Cortex of kidney (tissue), 1 donor: ENCODE measurements around the gene S100PBP.

Source experiments
- DNase-seq: peaks from one replicate; lab custom pipeline; 2025; lab: John Stamatoyannopoulos, UW

The S100PBP gene

DNA sequence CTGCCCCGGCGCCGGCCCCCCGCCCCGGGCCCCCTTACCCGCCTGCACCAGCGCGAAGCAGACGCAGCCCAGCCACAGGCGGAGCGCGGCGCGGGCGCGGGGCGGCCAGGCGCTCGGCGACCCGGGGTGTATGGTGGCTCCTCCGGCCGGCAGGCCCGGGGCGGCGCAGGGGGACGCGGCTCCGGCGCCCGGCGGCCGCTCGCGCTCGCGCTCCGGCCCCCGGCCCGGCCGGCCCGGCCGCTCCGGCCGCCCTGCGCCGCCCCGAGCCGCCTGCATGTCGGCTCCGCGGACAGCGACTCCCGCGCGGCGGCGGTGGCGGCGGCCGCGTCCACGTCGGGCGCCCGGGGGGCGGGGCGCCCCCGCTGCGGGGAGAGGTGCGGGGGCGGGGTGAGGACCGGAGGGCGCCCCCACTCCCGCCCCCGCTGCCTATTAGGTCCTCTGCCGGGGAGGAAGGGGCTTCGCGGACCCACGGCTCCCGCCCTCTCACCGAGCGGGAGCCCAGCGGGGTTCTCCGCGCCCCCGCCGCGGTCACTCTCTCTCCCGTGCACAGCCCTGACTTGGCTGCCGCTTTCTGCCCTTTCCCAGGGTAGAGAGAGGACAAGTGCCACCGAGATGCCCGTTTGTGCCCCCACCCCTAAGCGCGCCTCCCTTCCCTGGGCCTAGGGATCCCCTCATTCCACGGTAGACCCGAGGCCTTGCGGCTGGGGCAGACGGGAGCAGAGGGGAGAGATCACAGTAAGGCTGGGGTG is 53.3 kb downstream of the S100PBP start, which contains the start of gene FNDC5:
FNDC5 (minus strand) TSS at position 298 of the 749 bp plus-strand sequence.
- DNase-seq: no peak

DNA sequence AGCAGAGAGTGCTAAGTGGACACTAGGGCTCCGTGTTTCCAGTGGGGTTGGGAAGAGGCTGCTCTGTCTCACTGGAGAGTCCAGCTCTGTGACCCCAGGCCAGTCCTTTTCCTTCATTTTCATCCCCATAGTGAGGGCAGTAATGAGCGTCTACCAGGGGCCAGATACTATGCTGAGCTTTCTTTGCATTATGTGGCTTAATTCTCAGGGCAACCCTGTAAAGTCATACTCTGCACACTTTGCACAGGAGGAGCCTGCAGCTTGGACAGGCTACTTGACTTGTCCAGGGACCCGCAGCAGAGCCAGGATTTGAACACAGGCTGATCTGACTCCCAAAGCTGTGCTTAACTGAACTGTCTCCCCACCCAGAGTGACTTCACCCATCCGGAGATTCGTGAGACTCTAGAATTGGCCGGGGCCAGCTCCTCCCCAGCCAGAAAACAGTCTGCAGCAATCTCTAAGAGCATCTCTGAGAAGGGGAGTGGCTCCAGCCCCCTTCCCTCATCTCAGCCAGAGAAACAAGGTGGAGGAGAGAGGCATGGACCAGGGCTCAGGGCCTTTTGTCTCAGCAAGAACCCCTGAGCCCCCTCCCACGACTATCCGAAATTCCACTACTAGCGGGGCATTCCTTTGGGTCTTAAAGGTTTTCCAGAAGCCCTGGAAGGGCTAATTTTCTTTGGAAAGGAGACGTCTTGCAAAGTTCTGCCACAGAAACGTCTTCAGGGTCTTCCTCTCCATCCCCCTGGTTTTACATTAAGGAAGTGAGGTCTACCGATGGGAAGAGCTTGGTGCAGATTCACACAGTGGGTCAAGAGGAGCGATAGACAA is 54.1 kb downstream of the S100PBP start:
- DNase-seq: no peak

DNA sequence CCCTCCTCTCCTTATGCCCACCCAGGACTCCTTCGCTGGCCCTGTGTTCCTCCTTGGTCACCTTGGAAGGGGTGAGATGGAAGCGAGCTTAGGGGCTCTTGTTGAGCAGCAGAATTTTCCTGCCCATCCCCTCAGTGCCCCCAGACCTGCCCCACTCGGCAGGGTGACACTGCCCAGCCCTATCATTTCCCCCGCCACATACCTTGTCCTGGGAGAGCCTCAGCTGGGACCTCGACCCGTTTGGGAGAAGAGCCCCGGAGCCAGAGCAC is 54.7 kb downstream of the S100PBP start:
- no peak for DNase-seq

DNA sequence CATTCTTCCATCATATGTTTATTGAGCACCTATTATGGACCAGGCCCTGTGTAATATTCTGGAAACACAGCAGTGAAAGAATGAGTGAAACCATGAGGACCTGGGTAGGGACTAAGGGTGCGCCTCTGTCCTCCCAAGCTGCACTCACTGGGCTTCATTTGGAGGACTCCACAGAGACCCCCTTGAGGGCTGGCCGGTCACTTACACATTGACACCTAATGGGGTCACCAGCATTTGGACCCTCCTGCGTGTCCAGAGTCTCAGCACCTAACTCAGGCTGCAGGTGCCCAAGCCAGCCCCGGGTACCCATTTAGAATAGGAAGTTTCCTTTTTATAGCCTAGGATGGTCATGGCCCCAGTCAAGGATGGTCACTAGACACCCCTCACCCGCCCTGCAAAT is 56.0 kb downstream of the S100PBP start:
- DNase-seq: no peak

DNA sequence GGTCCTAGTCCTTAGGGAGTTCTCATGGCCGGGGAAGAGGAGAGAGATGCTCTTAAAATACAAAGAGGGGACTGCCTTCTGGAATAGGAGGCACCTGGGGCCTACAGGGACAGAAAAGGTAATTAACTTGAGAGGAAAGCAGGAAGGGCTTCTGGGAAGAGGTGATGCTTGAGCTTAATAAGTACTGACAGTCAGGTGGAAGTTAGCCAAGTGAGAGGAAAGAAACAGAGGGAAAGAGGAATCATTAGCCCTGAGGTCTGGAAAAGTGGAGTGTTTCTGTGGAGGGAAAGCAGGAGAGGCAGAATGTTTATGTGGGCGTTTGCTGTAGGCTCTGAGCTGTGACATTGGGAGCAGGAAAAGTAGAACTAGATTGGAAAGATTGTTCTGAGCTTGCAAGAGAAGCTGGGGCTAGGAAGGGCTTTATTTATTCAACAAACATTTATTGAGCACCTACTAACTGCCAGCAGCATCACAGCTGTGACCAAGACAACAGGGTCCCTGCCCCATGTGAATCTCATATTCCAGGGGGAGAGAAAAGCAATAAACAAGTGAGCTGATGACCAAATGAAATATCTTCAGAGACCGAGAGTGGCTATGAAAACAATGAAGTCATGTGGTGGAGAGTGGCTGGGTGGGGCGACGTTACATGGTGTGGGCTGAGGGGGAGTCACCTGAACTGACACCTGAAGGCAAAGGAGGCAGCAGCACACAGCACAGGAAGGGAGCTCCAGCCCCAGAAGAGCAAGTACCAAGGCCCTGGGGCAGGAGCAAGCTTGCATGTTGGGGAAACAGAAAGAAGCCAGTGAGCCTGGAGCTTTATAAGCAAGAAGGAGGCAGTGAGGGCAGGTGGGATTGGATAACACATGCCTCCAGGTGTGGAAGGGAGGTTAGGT is 57.7 kb downstream of the S100PBP start:
- no peak for DNase-seq

DNA sequence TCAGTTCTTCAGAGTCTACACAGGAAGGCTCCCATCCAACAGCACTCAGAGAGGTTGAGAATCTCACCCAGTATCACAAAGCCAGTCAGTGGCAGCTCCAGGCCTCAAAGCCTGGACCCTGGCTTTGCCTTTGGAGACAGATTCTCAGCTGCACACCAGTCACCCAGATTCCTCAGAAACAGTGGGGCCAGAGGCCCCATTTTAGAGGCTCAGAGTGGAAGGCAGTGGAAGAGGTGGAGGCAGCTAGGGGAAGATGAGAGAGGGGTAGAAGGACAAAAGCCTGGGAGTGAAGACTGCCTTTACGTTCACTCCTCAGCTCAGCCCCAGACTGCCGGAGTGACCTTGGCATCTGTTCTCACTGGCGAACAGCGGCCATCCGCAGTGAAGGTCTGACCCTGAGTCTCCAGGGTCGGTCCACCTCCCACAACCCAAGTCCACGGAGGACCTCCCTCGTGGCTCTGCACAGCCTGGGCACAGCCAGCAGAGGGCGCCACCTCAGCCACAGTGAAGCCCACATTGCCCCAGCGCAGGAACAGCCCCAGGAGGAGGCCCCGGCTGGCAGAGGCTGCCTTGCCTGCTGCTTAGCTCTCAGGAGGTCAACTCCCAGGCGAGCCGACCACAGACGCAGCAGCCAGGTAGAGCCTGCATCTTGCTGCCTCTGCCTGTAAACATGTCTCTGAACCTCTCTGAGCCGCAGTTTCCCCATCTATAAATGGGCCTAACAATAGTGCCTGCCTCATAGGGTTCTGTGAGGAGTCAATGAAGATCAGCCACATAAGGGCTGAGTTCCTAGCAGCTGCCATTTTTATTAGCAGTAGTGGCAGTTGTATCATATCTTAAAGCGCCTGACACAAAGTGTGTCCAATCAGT is 59.1 kb downstream of the S100PBP start:
- DNase-seq: no peak

DNA sequence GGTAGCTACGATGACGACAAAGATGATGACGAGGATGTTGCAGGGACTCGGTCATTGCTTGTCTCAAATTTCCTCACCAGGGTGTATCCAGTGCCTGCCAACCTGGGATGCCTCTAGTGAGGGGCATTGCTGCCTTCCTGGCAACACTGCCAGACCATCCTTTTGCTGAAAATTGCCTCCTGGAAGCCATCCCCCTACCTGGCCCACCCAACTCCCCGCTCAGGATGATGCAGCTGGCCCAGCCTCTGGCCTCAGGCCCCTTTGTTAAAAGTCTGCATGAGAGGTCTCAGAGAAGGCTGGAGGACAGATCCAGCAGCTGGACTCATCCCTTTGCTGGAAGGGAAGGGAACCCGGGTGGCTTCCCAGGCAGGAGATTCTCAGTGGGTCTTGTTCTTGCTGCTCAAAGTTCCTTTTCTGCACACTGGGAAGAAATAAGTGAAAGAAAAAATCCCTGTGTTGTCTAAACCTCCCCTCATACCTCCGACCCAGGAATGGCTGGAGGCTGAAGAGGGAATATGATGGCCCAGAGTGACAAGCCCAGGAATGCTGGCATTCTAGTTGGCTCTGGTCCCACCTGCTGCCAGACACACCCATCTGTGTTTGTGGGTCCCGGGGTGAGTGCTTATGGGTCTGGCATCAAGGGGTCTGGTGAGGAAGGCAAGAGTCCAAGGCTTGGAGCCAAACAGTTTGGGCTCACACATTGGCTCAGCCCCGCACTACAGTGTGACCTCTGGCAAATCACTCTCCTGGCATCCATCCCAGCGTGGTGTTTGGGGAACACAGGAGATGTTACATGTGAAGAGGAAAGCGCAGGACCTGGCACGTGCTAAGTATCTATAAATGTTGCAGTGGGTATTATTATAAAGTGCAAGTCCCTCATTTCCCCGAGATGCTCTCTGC is 60.0 kb downstream of the S100PBP start:
- no peak for DNase-seq

DNA sequence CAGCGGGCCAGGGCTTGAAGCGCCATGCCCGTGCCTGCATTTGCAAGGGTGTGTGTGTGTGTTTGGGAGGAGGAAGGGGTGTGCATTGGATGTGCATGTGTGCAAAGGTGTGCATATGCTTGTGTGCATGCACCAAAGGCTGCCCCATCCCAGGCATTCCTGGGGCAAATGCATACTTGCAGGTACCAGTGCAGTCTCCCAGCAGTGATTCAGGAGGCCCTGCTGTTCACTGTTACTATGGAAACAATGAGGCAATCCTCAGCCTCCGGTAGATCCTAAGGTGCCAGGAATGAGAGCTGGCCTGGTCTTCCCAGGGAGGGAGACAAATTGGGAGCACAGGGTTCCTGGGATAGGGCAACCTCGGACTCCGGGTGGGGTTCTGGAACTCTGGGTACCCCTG is 60.7 kb downstream of the S100PBP start:
- DNase-seq: no peak

DNA sequence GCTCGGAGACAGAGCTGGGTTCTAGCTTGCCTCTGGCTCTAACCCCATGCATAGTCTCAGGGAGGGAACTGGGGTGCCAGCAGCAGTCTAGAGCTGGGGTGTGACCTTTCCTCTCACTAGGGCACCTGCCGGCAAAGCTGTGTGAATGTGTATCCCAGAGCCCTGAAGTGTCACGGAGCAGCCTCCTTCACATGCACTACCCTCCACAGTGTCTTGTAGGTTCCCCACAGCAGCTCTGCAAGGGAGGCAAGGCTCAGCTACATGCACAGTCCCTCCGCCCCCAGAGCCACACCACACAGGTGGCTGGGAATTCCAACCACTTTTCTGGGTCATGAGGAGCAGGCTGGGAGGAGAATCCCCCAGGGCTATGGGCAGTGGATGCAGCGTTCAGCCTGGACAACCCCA is 61.2 kb downstream of the S100PBP start:
- DNase-seq: no peak

DNA sequence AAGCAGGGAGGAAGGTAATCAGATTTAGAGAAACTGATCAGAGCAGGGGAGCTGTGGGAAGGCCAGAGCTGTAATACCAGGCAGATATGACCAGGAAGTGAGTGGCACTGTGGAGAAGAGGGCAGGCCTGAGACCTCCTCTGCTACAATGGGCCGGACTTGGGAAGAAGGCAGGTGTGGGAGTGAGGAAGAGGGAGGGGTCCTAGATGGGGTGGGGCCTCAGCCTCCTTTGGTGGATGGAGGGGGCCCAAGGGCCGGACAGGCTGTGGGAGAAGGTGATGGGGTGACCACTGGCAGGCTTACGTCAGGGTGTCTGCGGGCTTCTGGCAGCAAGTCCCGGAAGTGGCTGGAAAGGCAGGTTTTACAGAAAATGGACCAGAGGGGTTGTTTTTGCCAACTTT is 63.8 kb downstream of the S100PBP start:
- no peak for DNase-seq

DNA sequence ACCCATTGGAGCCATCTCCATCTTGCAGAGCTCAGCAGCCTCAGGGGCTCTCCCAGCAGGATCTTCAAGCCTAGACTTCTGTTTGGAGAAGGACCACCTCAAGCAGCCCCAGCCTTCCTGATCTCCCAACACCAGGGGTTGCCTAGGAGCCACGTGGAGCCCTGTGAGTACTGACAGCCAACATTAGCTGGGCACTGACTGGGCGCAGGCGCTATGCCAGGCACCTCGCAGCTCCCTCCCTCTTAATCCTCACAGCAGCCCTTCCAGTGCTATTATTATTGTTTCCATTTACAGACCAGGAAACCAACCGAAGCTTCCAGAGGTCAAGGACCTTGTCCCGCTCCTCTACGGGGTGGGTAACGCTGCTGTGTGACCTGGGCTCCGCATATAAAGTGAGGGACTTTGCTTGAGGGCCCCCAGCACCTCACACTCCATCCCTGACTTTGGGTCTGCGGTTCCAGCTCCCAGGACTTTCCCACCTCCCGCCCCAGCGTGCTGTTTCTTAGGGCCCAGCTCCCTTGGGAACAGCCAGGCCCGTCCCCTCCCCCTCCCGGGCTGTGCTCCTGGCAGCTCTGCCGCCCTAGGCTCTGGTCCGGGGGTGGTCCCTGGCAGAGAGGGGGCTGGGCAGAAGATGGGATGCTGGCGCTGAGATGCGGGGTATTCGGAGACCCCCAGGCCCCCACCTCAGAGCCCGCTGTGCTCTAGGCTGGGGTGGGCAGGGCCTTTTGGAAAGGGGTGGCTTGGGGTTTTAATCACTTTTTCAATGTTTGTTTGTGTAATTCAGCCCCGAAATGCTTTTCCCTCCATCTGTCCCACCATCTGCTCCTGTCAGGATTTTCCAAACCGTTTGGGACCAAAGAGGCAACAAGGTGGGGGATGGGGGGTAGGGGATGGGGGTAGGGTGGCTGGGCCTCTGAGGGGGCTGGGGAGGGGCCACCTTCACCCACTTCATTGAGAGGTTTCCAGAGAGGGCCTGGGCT is 64.7 kb downstream of the S100PBP start:
- DNase-seq: no peak

DNA sequence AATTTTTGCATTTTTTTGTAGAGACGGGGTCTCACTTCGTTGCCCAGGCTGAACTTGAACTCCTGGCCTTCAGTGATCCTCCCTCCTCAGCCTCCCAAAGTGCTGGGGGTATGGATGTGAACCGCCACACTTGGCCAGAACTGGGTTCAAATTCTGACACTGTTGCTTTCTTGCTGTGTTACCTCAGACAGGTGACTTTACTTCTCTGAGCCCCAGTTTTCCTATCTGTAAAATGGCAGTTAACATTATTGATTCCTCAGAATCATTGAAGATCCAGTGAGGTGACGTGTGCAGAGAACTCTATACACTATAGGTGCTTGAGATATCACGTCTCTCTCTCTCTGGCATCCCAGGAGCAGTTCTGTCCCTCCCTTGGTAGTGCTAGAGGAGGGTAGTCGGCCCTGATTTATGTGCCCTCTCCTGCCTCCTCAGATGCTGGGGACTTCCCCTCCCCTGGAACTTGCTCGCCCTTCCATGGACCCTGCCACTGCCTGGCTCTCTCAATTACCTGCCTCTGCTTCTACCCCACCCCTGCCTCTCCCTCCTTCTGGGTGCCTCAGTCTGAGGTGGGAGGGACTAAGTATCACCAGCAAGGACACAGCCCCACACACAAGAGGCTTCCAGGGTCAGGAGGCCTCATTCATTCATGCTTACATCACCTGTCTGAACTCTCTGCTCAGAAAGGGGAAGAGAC is 66.0 kb downstream of the S100PBP start:
- DNase-seq: no peak

DNA sequence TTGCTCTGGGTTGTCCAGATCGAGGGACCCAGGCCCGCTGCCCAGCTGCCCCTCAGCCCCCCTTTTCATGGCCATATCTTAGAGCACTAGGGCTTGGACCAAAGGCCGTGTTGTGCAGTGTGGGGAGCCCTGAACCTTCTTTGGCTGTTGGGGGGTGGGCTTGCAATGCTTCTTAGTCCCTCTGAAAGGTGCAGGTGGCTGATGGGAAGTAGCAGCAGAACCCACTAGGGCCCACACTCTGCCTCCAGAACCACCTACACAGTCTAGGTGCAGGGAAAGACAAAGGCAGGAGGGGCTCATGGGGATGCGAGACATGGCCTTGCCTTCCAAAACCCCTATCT is 66.5 kb downstream of the S100PBP start:
- no peak for DNase-seq

DNA sequence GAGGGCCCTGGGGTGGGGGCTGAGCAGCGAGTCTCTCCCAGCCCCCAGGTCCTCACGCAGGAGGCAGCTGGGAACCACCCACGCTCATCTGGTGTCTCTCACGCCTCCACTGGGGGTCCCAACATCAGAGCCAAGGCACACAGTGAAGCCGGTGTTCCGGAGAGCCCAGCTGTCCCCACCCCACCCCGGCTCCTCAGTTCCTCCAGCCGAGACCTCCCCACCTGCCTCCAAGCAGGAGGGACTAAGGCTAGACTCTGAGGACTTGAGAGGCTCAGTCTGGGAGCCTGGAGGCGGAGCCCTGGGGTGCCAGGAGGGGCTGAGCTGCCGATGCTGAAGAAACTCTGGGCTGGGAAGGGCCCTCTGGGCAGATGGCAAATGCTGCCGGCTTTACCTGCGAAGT is 67.3 kb downstream of the S100PBP start:
- no peak for DNase-seq

DNA sequence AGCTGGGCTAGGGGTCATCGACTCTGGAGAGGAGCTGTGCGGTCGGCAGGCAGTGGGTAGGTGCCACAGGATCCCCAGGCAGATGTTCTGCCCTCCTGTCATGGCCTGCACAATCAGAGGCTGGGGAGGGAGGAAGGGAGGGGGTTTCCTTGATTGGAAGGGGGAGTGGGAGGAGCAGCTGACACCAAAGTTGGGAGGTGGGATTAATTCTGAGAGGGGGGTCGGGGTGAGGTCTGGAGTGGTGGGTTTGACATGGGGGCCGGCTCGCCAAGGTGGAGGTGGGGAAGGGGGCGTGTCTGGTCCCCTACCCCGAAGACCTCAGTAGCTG is 68.2 kb downstream of the S100PBP start:
- no peak for DNase-seq

DNA sequence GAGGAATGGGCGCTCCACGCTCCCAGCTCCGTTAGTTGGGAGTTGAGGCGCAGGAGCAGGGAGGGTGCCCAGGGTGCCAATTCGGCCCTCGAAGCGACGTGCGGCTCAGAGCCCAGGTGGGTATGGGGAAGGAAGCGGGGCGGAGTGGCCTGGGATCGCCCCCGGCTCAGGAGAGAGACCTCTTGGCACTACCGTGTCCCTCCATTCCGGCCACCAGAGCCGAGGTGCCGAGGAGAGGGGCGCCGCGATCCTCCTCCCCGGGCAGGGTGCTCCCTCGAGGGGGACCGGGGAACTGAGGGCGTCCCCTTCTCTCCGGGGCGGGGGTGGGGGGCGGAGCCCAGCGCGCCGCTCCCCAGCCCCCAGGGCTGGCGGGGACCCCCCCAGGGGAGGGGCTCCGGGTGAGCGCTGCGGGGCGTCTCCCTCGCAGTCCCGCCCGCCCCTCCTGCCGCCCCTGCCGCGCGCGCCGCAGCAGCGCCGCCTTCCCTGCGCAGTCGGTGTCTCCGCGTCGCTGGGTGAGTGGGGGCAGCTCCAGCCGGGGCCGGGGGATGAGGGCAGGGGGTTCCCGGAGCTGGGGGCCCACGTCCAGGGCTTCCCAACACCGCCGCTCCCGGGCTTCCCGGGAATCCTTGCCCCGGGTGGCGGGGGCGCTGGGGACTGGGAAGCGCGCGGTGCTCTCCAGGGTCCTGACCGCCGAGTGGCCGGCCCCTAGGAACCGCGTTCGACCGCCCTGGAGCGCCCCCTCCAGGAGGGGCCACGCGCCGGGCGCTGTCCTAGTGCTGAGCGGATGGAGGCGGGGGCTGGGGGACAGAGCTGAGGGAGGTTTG is 68.8 kb downstream of the S100PBP start, which contains the start of gene HPCA:
HPCA (plus strand) TSS at position 488 of the 824 bp plus-strand sequence. CDS start 2,408 bp downstream, outside the sequence.
- DNase-seq: no peak

DNA sequence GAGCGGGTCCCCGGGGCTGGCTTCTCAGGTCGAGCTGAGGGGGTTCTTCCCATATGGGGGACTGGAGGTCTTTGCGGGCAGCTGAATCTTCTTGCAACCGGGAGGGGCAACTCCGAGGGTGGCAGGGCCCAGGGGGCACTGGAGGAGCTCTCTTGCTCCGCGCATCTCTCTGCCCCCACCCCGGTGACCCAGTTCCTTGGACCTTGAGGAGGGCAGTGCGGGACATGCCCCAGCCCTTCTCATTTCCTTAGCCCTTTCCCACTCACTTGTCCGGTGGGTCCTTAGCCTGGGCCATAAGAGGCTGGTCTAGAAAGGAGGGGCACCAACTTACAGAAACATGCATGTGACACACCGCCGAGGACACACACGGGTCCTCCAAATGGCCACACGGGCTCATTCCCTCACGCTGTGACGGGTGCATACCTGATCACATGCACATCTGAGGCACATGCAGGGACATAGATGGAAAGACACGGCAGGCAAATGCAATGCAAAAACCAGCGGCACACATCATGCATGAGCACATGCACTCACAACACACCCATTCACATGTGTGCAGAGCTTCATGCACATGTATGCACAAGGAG is 69.5 kb downstream of the S100PBP start:
- DNase-seq: no peak

DNA sequence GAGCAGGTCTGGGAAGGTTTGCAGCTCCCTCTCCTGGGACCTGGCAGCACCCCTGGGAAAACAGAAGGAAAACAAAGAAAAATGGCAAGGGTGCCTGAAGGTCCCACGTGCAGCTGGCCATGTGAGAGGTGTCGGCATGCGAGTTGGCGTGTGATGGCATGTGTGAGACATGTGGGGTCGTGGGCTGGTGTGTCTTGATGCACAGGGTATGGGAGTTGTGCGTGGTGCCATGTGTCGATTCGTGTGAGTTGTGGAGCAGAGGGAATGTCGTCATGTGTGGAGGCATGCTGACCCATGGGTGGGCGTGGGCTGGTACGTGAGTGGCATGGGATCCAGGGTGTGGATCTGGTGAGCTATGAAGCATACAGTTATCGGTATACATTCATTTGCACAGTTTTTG is 70.2 kb downstream of the S100PBP start:
- DNase-seq: no peak
